Epithelial cell of proximal tubule (primary cell): ENCODE measurements around the gene PTPN2. TPM values are rescaled to one million over a fixed set of nuclear protein-coding genes. Genes with fewer than 3 reads are reported as not detected.

Experiments
- DNase-seq: peaks from one replicate; pipeline ENCODE4 v3.0.0-alpha.2; 2011; ENCODE audit warnings: low read depth
- H3K4me3 ChIP-seq: 2 replicates; pipeline ENCODE4 v1.5.1; 2011; ENCODE audit warnings: low read depth, mild to moderate bottlenecking, low read length
- CTCF ChIP-seq: conservative IDR thresholded peaks from 2 replicates; pipeline ENCODE4 v1.5.1; 2012; ENCODE audit warnings: low read depth, mild to moderate bottlenecking, low read length
- total RNA-seq: library from RNA; depleted of rRNA; stranded (reverse); fragments of >200 nt; gene quantifications from 2 replicates; pipeline ENCODE4 v1.2.3, GENCODE V29; 2015

Gene PTPN2
- total RNA-seq, 1 donor from 2014 or later, result 54.0 TPM

- no peak for DNase-seq
- no peak for TF ChIP-seq CTCF
- H3K4me3 ChIP-seq, result no peak overlapping the region
These were observed 64.2 kb downstream of the PTPN2 start for GRCh38 chr18:12819841-12820240.

GRCh38 chr18:12819322-12819721 lies 64.7 kb downstream of the PTPN2 start:
- H3K4me3 ChIP-seq, result no peak overlapping the region
- no peak for TF ChIP-seq CTCF
- DNase-seq, result no peak

GRCh38 chr18:12818243-12818642 lies 65.8 kb downstream of the PTPN2 start:
- no peak for TF ChIP-seq CTCF
- no peak overlapping the region for H3K4me3 ChIP-seq
- DNase-seq, result no peak

GRCh38 chr18:12816451-12816850 lies 67.6 kb downstream of the PTPN2 start:
- DNase-seq, result no peak
- TF ChIP-seq CTCF, result no peak
- H3K4me3 ChIP-seq, result no peak overlapping the region

- no peak for TF ChIP-seq CTCF
- DNase-seq, result peak; percentile 39
- no peak overlapping the region for H3K4me3 ChIP-seq
These were observed 72.7 kb downstream of the PTPN2 start for GRCh38 chr18:12811191-12811950.

GRCh38 chr18:12803069-12803936 lies 80.7 kb downstream of the PTPN2 start:
- no peak overlapping the region for H3K4me3 ChIP-seq
- DNase-seq, result no peak
- TF ChIP-seq CTCF, result no peak

GRCh38 chr18:12802538-12802937 lies 81.5 kb downstream of the PTPN2 start:
- no peak overlapping the region for H3K4me3 ChIP-seq
- DNase-seq, result no peak
- TF ChIP-seq CTCF, result no peak
